ENCODE data around the gene ARID5B.
A peak's percentile ranks its signal among the peaks of the same experiment; 100 is the strongest.

Gene ARID5B

GRCh38 chr10:62053860-62054259 is 152.4 kb downstream of the ARID5B start:
- no peak for DNase-seq (ENCODE audit: low read depth in 2 of 2)

- DNase-seq (ENCODE audit: low read depth in 2 of 2): no peak
Measured at GRCh38 chr10:62054408-62054807, 152.9 kb downstream of the ARID5B start.

- no peak for DNase-seq (ENCODE audit: low read depth in 2 of 2)
Measured at GRCh38 chr10:62054830-62055229, 153.3 kb downstream of the ARID5B start.

- no peak for DNase-seq (ENCODE audit: low read depth in 2 of 2)
Measured at GRCh38 chr10:62056219-62056618, 154.7 kb downstream of the ARID5B start.

GRCh38 chr10:62056698-62057097 is 155.2 kb downstream of the ARID5B start:
- no peak for DNase-seq (ENCODE audit: low read depth in 2 of 2)

- no peak for DNase-seq (ENCODE audit: low read depth in 2 of 2)
Measured at GRCh38 chr10:62057359-62057758, 155.9 kb downstream of the ARID5B start.

DNA sequence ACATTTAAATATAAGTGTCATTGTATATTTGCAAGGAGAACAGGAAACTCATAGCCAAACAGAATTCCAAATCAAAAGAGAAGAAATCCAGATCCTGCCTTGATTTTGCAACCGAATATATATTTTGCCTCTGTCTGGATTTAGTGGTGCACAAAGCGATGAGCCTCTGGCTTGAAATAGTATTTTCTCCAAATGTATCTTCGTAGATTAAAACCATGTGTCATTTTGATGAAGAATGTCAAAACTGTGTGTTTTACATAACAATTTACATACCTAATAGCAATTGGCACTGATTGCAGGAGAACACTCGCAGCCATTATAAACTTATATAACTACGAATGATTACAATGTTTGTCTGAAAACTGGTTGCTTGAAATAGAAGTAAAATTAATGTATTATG is 156.4 kb downstream of the ARID5B start:
- DNase-seq (ENCODE audit: low read depth in 2 of 2): no peak

DNA sequence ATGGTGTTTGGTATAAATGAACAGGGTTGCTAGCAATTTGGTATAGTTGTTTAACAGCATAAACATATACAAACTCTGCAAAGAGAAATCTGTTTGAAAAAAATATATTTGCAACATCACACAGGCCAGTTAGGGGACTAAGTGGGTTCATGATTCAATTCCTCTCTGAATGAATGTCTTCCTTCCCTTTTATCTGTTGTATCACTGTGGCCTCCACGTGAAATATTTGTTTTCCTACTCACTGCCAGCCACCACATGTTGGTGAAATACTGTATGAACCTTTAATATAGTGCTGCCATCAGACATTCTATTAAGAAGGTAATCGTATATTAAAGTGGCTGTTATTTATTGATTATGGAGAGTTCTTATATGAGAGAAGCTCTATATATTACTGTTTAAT is 157.0 kb downstream of the ARID5B start:
- DNase-seq (ENCODE audit: low read depth in 2 of 2): no peak

DNA sequence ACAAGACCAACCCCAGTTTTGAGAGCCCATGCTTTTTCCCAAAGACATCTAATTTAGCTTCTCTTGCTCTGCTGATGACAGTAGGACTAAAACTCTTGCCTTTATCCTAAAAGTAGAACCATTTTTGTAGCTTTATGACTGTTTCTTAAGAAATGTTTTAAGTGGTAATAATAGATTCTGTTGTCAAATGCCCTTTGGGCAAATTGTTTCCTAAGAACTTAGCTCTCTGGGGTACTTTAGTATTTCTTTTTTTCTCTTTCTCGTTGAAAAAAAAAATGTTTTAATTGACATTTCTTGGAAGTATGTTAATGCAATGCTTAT is 157.4 kb downstream of the ARID5B start:
- no peak for DNase-seq (ENCODE audit: low read depth in 2 of 2)

GRCh38 chr10:62059217-62059920 is 157.9 kb downstream of the ARID5B start:
- no peak for DNase-seq (ENCODE audit: low read depth in 2 of 2)

DNA sequence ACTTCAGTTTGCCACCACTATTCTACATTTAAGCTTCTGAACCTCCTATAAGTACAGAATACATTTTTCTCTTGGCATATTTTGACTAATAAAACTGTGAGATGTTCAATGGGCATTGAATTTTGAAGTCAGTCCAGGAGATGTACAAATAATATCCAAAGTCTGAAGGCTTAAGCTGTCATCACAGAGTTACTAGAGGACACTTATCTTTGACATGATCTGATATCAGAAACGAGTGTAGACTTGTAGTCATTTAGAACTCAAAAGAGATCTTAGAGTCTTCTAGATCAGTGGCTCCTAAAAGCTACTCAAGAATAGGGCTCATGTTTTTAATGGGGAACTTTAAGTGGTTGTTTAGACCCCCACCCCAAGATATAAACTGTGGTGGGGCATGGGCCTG is 160.5 kb downstream of the ARID5B start:
- DNase-seq (ENCODE audit: low read depth in 2 of 2): no peak

DNA sequence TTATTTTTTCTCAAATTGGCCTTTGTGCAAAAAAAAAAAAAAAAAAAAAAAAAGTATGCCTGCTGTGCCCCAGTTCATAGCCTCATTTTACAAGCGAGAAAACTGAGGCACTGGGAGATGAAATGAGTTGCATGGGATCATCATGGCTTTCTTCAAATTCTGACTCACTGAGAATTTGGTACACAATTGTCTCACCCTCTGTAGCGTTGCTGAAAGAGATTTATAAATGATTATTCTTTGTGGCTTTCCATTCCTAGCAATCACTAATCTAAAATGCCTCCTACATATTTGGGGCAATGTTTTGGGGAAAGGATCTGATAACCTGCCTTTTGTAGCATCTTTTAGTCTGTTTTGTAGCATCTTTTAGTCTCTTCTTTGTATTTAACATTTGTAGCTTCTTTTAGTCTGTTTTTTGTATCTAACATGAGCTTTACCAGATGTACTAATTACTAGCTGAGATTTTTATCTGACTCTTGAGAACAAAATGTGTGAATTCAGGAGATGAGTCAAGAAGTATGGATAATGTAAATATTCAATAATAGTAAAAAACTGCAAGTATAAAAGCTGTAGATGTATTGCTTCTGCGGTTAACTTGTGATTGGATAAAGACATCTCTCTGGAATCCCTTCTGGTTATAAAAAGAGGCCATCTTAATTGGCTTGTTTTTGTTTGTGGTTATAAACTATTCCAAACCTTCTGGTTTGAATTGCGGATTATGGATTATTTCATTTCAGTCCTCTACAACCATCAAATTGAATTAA is 161.4 kb downstream of the ARID5B start:
- no peak for DNase-seq (ENCODE audit: low read depth in 2 of 2)

GRCh38 chr10:62063795-62064472 is 162.4 kb downstream of the ARID5B start:
- no peak for DNase-seq (ENCODE audit: low read depth in 2 of 2)

- no peak for DNase-seq (ENCODE audit: low read depth in 2 of 2)
Measured at GRCh38 chr10:62067560-62067959, 166.1 kb downstream of the ARID5B start.

GRCh38 chr10:62068464-62068863 is 167.0 kb downstream of the ARID5B start:
- no peak for DNase-seq (ENCODE audit: low read depth in 2 of 2)

DNA sequence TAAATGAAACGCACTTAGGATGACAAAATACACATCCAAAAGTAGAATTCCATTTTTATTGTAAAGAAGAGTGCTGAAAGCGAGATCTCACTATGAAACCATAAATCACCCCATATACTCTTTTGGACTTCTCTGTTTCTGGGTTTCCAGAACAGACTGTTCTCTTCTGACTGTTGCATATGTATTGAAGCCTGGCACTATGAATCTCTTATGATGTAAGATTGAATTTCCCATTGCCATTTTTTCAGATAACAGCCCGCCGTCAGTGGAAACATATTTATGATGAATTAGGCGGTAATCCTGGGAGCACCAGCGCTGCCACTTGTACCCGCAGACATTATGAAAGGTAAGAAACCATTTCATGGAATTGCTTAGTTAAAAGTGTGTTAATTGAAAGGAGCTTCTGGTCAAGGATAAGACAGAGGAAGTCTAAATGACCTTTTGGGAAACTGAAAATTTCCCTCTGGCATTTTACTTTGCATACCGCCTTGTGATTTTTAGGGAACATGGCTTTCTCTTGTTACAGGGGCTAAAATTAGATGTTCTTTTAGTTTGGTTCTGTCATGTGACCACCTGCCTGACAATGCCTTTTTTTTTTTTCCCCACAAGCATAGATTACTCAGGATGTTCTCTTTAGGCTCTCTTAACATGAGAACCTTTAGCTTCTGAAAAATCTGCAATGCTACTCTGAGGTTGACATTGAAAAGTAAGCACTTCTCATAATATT is 168.1 kb downstream of the ARID5B start:
- DNase-seq (ENCODE audit: low read depth in 2 of 2): no peak

DNA sequence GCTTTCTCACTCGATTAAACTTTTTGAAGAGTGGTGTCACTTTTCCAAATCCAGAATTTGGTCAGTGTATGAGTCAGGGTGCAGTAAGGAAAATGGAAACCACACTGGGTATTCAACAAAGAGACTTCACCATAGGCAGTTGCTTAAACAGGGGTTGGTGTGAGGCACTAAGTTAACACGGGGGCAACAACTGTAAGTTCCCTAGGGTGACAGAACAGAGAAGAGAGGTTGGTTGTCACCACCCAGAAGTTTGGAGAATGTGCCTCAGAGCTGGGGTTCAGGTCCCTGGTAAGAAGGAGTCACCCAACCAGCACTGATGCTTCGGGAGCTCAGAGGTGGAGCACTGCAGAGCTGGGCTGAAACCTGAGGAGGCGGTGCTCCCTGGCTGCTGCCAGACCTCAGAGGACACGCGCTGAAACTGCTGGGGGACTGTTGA is 170.4 kb downstream of the ARID5B start:
- DNase-seq (ENCODE audit: low read depth in 2 of 2): peak in 1 of 2 donors; percentile 21

GRCh38 chr10:62072901-62073300 is 171.4 kb downstream of the ARID5B start:
- DNase-seq (ENCODE audit: low read depth in 2 of 2): no peak

DNA sequence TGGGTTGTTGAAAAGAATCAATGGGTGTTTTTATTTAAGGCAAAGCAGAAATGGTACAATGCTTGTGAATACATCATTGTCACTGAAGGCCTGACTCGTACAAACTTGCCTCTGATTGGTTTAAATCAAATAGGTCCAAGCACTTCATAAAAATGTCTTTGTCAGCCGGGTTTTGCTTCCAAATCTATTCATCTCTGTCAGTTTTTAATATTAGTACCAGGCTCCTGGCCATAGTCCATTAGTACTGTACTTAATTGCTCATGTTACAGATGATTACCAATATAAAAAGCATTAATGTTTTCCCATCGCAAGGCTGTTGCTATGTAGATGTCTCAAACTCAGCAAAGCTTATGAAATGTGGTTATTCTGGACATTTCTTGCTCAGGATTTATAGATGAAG is 171.9 kb downstream of the ARID5B start:
- DNase-seq (ENCODE audit: low read depth in 2 of 2): no peak

- DNase-seq (ENCODE audit: low read depth in 2 of 2): no peak
Measured at GRCh38 chr10:62075414-62075813, 173.9 kb downstream of the ARID5B start.

DNA sequence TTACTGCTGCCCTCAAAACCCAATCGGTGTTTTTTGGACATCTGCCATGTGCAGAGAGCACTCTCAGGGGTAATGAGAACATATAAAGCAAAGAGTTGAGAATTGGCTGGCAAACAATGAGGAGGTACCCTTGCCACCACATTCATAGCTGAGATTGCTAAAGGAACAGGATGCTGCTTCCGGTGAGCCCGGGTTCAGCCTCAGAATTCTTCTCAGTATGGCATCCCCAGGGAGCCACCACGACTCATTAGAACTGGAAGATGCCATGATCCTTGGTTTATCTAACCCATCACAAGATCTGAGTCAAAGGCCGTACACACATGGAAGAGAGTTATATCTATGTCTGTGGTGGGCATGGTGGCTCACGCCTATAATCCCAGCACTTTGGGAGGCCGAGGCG is 174.4 kb downstream of the ARID5B start:
- no peak for DNase-seq (ENCODE audit: low read depth in 2 of 2)

- no peak for DNase-seq (ENCODE audit: low read depth in 2 of 2)
Measured at GRCh38 chr10:62076891-62077290, 175.4 kb downstream of the ARID5B start.
